ENCODE data around the gene DHRS11.

Gene DHRS11

DNA sequence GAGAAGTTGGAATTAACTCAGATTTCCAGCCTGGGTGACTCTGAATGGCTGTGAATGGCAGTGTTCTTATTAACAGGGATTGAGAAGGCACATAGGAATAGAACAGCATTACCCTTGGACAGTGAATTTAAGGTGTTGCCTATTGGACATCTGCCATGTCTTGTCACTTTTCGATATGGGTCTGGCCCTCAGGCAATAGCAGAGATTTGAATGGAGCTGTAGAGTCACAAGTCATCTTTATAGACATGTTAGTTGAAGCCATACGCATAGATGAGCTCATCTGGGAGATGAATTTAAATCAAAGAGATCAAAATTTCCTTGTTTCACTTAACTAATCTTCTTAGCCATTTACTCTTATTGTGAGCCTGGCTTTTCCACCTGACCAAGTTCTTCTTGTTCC lies 14.9 kb upstream of the DHRS11 start:
- TF ChIP-seq, protein P1, sequence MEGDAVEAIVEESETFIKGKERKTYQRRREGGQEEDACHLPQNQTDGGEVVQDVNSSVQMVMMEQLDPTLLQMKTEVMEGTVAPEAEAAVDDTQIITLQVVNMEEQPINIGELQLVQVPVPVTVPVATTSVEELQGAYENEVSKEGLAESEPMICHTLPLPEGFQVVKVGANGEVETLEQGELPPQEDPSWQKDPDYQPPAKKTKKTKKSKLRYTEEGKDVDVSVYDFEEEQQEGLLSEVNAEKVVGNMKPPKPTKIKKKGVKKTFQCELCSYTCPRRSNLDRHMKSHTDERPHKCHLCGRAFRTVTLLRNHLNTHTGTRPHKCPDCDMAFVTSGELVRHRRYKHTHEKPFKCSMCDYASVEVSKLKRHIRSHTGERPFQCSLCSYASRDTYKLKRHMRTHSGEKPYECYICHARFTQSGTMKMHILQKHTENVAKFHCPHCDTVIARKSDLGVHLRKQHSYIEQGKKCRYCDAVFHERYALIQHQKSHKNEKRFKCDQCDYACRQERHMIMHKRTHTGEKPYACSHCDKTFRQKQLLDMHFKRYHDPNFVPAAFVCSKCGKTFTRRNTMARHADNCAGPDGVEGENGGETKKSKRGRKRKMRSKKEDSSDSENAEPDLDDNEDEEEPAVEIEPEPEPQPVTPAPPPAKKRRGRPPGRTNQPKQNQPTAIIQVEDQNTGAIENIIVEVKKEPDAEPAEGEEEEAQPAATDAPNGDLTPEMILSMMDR (IDR thresholded peaks at IDR 0.05; ENCODE audit: control insufficient read depth, extremely low read depth, insufficient read depth), result no peak
- DNase-seq (ENCODE audit: low read depth), result no peak
- H3K4me3 ChIP-seq (ENCODE audit: low read depth, low read length), result no peak overlapping the region

DNA sequence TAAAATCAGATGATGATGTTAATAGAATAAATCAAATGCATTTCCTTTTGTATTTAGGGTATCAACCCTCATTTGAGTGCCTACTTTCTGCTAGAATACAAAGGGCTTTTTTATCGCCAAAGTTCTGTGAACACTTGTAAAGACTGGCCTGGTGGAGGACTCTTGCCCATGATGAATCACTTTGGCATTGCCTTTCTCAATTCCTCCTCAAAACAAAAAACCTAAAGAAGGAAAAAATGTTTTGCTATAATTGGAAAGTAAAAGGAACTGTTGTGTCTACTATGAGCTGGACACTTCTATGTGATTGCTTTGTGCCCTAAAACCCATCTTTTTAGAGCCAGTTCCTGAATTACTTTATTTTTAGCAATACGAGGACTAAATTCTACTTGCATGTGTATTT lies 13.0 kb upstream of the DHRS11 start:
- H3K4me3 ChIP-seq (ENCODE audit: low read depth, low read length), result no peak overlapping the region
- TF ChIP-seq, protein P1 (IDR thresholded peaks at IDR 0.05; ENCODE audit: control insufficient read depth, extremely low read depth, insufficient read depth), result no peak
- no peak for DNase-seq (ENCODE audit: low read depth)

DNA sequence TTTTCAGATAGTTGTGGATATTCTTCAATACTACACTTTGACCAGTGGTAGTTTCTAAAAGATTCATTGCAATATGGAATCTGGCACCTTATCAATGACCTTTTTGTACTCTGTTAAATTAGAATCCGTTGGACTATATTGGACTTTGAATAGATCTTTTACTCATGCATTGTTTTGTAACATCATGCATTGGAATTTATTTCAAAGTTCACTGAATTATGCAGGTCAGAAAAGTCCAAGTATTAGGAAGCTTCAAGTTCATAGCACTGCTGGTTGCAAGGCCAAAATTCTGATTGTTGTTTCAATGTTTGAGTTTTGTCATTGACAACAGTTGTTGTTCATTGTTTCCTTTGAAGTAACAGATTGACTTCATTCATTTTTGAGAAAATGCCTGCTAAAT lies 7.9 kb upstream of the DHRS11 start:
- no peak overlapping the region for H3K4me3 ChIP-seq (ENCODE audit: low read depth, low read length)
- TF ChIP-seq, protein P1 (IDR thresholded peaks at IDR 0.05; ENCODE audit: control insufficient read depth, extremely low read depth, insufficient read depth), result no peak
- DNase-seq (ENCODE audit: low read depth), result no peak

DNA sequence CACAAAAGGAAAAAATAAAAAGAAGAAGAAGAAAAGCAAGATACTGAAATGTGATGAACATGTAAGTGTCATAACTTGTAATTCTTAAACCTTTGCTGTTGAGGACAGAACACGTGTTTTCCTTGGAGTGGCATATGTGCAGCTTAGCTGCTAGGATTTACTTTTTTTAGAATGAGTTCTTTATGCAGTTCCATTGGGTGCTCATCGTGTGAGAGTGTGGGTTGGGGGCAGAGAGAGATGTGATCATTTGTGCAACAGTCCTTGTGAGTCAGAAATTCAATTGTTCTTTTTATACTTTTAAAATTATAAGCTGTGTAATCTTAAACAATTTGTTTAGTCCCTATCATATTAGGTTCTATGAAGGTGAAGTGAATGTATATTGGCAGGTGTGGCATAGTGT lies 5.5 kb upstream of the DHRS11 start:
- no peak for DNase-seq (ENCODE audit: low read depth)
- TF ChIP-seq, protein P1 (IDR thresholded peaks at IDR 0.05; ENCODE audit: control insufficient read depth, extremely low read depth, insufficient read depth), result no peak
- H3K4me3 ChIP-seq (ENCODE audit: low read depth, low read length), result no peak overlapping the region

DNA sequence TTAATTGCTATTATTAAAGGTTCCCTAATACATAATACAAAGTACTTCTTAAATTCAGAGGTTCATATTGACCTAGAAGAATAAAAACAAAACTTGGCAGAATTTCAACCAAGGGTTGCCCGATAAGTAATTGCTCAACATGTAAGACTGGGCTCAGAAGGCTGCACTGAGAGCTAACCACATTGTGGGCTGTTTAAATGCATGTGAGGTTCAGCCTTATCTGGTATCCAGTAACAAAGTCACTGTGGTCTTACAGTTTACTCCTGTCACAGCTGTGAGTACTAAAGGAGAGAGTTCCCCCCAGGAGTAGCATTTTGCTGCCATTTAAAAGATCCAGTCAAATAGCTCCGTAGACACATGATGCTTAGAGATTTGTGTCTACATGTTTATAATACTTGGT lies 1.6 kb upstream of the DHRS11 start:
- TF ChIP-seq, protein P1 (IDR thresholded peaks at IDR 0.05; ENCODE audit: control insufficient read depth, extremely low read depth, insufficient read depth), result no peak
- no peak overlapping the region for H3K4me3 ChIP-seq (ENCODE audit: low read depth, low read length)
- DNase-seq (ENCODE audit: low read depth), result no peak

DNA sequence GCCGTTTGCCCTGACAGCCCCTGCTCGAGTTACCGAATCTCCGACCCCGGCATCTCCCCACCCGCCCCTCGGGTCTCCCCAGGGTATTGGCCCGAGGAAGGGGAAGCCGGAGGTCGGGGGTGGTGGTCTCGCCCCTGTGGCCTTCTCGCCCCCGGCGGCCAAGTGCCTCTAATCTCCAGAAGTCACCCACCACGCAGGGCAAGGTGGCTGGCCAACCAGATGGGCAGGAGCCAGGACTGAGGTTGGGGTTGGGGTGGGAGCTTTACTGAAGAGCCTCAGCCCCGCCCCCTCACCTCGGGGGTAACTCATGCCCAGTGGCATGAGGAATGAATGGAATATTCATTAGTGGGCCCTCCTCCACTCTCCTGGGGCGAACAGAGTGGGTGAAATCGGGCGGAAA lies 637 bp downstream of the DHRS11 start:
- H3K4me3 ChIP-seq (ENCODE audit: low read depth, low read length), result peak overlapping the region; percentile 62
- TF ChIP-seq, protein P1 (IDR thresholded peaks at IDR 0.05; ENCODE audit: control insufficient read depth, extremely low read depth, insufficient read depth), result no peak
- DNase-seq (ENCODE audit: low read depth), result no peak

DNA sequence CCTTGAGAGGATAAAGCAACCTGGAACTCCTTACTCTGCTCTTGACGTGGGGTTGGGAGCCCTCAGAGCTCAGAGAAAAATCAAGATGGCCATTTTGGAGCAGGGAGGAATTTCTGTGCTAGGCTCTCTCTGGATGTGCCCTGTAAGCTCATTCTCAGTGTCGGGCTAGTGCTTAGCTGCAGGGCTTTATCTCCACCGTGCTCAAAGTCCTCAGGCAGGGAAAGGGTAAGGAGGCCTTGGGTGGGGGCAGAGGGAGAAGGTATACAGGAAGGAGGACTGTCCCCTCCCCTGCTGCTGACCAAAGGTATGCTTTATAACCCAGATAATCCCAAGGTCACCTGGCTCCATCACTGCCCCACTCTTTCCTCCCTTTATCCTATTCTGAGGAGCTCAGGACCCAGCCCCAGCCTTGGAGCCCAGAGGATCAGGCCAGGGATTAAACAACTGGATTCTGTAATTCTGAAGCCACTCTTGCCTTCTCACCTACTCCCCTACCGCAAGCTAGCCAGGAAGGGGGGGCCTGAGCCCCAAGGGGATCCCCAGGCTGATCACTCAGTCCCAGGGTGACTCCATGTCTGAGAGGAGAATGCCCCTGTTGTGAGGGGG lies 1.1 kb downstream of the DHRS11 start:
- no peak for DNase-seq (ENCODE audit: low read depth)
- TF ChIP-seq, protein P1 (IDR thresholded peaks at IDR 0.05; ENCODE audit: control insufficient read depth, extremely low read depth, insufficient read depth), result no peak

More for the DNA sequence above, 1.1 kb downstream of the DHRS11 start:
- H3K4me3 ChIP-seq (ENCODE audit: low read depth, low read length), result peak overlapping the region; percentile 62

All from LNCaP clone FGC (cell line).